NCI-H2196 treated with DMSO at 0.1 percent for 48 hours (cell line): ENCODE measurements around the gene ASPSCR1.

Source experiments
- DNase-seq: peaks from one replicate; lab custom pipeline; 2025; ENCODE audit not compliant: unreplicated experiment; lab: John Stamatoyannopoulos, UW

ASPSCR1 gene

DNA sequence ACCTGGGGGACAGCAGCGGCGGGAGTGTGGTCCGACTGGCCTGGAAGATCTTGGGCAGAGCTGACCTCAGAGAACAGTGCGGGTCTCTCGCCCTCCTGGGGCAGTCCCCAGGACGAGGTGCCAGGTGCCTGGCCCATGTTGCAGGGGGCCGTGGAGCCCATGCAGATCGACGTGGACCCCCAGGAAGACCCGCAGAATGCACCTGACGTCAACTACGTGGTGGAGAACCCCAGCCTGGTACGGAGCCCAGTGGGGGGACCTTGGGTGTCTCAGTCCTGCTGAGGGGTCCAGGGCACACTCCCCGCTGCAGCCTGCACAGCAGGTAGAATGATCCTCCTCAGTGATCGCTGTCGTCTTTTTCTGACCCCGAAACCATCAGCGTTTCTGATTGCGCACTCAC is 75.7 kb downstream of the ASPSCR1 start:
- no peak for DNase-seq

- no peak for DNase-seq
These were observed 76.3 kb downstream of the ASPSCR1 start for GRCh38 chr17:82053556-82054263.

GRCh38 chr17:82054351-82055022 is 77.1 kb downstream of the ASPSCR1 start:
- DNase-seq = no peak

- DNase-seq = no peak
These were observed 77.9 kb downstream of the ASPSCR1 start for GRCh38 chr17:82055023-82055964.

- no peak for DNase-seq
These were observed 78.7 kb downstream of the ASPSCR1 start for GRCh38 chr17:82055965-82056728.

DNA sequence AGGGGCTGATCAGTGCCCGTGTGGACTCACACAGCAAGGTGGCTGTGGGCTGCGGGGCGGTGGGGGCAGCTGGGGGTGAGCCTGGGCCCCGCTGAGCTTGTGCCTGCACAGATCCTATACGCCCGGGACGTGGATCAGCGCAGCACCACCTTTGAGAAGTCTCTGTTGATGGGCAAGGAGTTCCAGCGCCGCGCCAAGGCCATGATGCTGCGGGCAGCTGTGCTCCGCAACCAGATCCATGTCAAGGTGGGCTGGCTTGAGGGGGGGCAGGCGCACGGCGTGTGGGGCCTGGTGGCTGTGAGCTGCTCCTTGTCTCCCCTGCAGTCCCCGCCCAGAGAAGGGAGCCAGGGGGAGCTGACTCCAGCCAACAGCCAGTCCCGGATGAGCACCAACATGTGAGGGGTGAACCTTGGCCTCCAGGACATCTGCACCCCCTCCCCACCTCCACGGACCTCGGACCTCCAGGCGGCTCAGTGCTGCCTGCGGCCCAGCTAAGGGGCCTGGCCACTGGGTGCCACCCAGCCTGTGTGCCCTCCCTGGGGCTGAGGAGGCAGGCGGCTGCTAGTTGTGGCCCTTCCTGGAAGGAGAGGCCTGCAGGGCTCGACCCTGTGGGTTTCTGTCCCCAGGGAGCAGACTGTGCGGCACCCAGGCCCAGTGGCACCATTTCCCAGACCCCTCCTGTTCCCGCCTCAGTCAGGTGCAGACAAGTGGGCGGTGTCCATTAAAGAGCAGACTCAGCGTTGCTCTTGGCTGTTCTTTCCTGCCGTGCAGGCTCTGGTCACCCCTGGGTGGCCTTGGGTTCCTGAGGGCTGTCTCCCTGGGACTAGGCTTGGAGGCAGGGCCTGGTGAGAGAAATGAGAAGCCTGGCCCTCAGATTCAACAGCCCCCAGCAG is 79.5 kb downstream of the ASPSCR1 start:
- DNase-seq = no peak

GRCh38 chr17:82058230-82058854 is 80.9 kb downstream of the ASPSCR1 start:
- DNase-seq = no peak

DNA sequence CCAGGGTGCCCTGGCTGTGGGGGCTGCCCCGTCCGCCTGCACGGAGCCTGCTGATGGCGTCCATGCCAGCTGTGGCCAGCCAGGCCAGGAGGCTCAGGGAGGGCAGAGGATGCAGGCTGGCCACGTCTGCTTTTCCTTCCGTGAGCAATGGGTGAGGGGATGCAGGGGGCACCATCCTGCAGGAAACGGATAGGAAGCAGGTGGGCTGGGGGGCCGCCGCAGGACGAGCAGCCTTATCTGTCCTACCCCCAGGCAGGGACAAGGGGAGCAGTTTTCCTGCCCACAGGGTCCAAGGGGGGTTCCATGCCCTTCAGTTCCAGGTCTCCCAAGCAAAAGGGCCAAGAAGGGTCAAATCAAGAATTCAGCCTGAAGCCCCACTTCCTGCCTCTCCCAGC is 81.4 kb downstream of the ASPSCR1 start:
- DNase-seq = no peak

DNA sequence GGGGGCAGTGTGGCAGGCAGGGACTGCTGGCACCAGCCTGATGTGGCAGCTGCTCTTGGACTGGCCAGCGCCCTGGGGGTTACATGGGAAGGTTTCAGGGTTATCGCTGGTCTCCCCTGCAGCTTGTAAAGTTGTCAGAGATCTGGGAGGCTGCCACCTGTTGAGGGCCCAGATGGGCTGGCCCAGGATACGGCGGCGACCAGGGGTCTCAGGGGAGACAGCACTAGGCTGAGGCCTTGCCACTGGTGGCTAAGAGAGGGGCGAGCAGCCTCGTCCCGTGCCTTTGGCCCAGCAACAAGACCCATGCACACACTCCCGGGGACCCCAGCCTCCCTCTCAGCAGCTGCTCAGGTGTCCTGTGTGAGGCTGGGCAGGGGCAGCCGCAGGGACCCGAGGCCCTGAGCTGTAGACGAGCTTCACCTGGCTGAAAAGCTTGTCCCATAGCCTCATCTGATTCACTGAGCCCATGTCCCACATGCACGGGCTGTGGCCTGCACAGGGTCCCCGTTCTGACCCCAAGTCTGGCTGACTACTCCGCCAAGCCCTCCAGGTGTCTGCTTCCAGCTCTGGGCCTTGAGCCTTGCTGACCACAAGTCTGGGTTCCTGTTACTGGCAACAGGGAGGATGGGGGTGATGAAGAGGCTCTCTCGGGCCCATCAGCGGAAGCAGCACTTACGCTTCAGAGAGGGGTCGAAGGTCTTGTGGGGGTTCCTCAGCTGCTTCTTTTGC is 82.0 kb downstream of the ASPSCR1 start:
- no peak for DNase-seq

- no peak for DNase-seq
These were observed 82.6 kb downstream of the ASPSCR1 start for GRCh38 chr17:82060001-82060380.

DNA sequence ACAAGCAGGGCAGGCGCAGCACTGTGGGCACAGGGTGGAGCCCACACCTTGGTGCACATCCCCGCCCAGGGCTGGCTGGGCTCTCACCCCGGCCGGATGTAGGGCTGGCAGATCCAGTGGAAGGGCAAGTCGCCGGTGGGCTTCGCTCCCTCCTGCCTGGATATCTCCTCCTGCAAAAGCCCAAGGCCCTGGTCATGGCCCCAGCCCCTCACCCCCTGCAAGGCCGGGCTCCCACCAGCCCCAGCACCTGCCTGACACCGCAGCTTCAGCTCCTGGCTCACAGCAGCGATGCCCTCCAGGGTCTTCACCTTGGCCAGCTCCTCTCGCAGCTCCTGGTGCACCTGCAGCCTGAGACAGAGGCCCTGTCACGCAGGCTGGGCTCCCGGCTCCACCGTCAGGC is 83.2 kb downstream of the ASPSCR1 start:
- DNase-seq = no peak

GRCh38 chr17:82061047-82061925 is 83.9 kb downstream of the ASPSCR1 start:
- DNase-seq = no peak

GRCh38 chr17:82062076-82062983 is 84.9 kb downstream of the ASPSCR1 start:
- no peak for DNase-seq

DNA sequence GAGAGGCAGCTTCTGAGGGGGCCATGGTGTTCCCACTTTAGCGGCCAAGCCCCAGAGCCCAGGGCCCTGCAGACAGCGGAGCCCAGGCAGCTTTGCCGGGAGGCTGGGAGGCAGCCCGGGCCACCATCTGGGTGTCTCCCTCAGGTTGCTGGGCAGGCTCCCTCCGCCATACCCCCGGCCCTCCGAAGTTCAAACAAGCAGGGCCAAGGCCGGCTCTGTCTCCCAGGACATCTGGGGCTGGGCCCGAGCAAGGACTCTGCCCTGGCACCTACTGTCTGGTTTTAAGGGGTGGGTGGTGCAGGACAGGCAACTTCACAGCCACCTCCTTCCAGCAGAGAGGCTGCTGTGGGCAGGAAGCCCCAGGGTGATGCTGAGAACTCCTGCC is 85.5 kb downstream of the ASPSCR1 start:
- no peak for DNase-seq

DNA sequence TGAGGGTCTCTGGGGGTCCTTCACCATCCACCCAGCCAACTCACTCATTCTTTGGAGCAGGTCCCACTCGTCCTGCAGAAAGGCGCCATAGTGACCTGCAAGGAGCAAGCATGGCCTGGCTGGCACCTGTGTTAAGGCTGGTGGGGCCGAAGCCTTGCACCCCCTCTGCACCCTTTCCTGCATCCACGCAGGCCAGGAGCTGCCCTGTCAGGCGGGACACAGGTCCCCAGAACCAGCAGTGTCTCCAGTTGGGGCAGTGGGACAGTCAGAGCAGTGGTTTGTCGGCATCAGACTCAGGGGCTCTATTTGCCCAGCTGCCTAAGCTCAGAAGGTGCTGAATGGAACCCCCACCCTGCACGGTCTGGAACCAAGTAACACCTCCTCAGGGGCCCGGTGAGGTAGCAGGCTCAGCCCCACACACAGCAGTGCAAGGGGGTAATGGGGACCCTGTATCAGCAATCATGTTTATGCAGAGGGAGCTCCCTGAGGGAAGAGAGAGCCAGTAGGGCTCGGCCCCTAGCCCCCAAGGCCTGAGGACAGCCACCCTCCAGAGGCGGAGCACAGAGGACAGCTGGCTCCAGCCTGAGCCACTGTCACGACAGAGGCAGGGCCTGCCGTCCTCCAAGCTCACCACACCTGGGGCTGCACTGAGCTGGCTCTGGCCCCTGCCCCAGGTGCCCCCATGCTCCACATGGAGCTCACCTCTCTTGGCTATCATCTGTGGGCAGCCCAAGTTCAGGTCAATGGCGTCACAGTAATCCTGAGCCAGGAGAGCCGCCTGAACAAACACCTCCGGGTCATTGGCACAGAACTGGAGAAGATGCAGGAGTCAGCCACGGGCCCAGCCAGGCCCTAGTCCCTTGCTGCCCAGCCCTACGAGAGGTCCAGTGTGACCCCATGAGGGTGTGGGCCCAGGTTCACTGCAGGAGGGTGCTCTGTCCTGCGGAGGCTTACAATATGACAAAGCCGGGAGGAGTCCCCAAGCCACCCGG is 86.3 kb downstream of the ASPSCR1 start:
- DNase-seq = no peak
